ENCODE results near the gene DNASE1L2. TPM values are rescaled to one million over a fixed set of nuclear protein-coding genes. Genes with fewer than 3 reads are reported as not detected.

DNASE1L2 gene
- total RNA-seq, 1 donor from 2014 or later: 0.39 TPM

DNA sequence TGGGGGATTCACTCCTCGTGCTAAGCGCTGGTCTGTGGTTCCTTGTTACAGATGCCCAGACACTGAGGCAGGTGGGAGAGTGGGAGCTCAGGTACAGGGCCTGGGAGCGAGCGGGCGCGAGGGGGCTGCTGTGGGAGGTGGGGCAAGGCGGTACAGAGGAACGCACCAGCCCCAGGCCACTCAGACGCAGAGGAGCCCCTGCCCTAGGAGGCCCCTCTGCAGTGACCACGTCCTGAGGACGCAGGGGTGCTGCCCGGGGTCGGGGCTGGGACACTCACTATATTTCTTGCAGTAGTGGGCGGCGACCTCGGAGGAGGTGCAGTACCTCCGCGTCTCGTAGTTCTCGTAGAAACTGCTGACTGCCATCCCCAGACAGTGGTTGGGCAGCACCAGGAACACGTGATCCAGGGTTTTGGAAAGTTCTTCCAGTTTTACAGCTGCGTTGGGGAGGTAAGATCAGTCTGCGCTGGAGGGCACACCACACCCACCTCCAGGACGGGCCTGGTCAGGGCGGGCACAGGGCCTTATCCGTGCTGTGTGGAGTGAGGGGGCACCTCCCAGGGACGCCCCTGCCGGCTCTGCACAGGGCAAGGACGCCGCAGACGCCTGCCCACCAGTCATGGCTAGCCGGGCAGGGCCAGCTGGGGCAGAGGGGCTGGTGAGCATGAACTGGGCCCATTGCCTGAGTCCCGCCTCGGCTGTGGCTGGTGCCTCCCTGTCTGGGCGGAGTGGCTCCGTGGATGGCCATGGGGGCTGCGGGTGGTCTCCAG lies 47.9 kb downstream of the DNASE1L2 start:
- DNase-seq (ENCODE audit: low spot score): no peak

GRCh38 chr16:2284797-2285576 lies 48.7 kb downstream of the DNASE1L2 start:
- no peak for DNase-seq (ENCODE audit: low spot score)

GRCh38 chr16:2285731-2286191 lies 49.5 kb downstream of the DNASE1L2 start:
- DNase-seq (ENCODE audit: low spot score): no peak

DNA sequence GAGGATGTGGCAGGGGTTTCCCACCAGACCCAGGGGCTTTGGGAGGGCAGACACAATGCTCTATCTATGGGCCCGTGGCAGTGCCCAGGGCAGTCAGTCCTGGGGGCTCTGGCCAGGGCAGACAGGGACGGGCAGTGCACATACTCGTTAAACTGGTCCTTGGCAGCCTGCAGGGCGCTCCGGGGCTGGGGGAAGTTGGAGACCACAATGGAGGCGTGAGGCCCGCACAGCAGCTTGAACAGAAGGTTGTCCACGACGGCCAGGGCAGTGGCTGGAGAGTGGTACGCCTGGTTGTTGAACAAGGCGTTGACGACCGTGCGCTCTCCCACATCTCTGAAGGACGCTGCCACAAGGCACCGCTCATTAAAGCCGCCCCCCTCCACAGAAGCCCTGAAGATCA lies 50.3 kb downstream of the DNASE1L2 start:
- DNase-seq (ENCODE audit: low spot score): no peak

DNA sequence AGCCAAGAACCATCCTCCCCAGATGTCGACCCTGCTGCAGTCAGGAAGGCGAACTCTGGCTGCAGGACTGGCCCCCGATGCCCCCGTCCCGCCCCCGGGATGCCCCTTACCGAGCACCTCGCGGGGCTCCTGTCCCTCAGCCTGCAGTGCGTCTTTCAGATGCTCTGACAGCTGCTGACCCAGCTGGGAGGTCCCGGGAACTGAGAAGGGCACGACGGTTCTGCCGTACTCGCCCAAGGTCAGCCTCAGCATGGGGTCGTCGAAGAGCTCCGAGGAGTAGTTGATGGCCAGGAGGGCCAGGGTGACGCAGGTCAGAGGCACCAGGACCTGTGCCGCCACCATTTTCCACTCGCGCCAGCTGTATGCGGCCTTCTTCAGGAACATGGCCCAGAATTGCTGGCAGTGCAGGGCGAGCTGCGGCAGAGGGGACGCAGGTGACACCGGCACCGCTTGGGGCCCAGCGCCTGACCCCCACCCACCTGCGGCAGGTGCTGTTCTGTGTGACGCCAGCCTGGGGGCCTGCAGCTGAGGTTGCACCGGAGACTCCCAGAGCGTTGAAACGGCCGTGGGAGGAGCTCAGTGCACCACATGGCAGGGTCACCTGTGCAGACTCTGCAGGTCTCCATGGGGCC lies 51.8 kb downstream of the DNASE1L2 start:
- no peak for DNase-seq (ENCODE audit: low spot score)

Small RNAs within 50 kb of the gene (microRNA-seq; reads per million reads assigned to microRNA genes)
- not detected for gene MIR3677 (ENCODE audit: borderline number of aligned reads)
- not detected for gene MIR4717 (ENCODE audit: borderline number of aligned reads)

Other genes starting within 250 kb of the DNASE1L2 start
- not detected for gene SYNGR3, start 246.5 kb upstream of the DNASE1L2 start, total RNA-seq
- gene ZNF598, start 226.6 kb upstream of the DNASE1L2 start, total RNA-seq: 50.5 TPM
- gene NPW, start 216.7 kb upstream of the DNASE1L2 start, total RNA-seq: 0.58 TPM
- gene NHERF2, start 209.5 kb upstream of the DNASE1L2 start, total RNA-seq: 238 TPM
- gene NTHL1, start 188.6 kb upstream of the DNASE1L2 start, total RNA-seq: 9.9 TPM
- gene TSC2, start 188.5 kb upstream of the DNASE1L2 start, total RNA-seq: 88.3 TPM
- 99.4 TPM for gene PKD1, start 100.5 kb upstream of the DNASE1L2 start, total RNA-seq
- not detected for gene RAB26, start 87.8 kb upstream of the DNASE1L2 start, total RNA-seq
- gene TRAF7, start 80.7 kb upstream of the DNASE1L2 start, total RNA-seq: 63.5 TPM
- gene CASKIN1, start 39.8 kb upstream of the DNASE1L2 start, total RNA-seq: 0.06 TPM
- gene MLST8, start 31.0 kb upstream of the DNASE1L2 start, total RNA-seq: 21.9 TPM
- gene BRICD5, start 25.6 kb upstream of the DNASE1L2 start, total RNA-seq: 2.9 TPM
- 11.8 TPM for gene PGP, start 21.6 kb upstream of the DNASE1L2 start, total RNA-seq
- gene E4F1, start 12.9 kb upstream of the DNASE1L2 start, total RNA-seq: 15.1 TPM
- 44.4 TPM for gene ECI1, start 15.1 kb downstream of the DNASE1L2 start, total RNA-seq
- 123 TPM for gene RNPS1, start 31.7 kb downstream of the DNASE1L2 start, total RNA-seq
- 19.5 TPM for gene ABCA3, start 104.3 kb downstream of the DNASE1L2 start, total RNA-seq
- gene CCNF, start 193.0 kb downstream of the DNASE1L2 start, total RNA-seq: 3.9 TPM
- not detected for gene TEDC2, start 223.7 kb downstream of the DNASE1L2 start, total RNA-seq
- gene NTN3, start 234.9 kb downstream of the DNASE1L2 start, total RNA-seq: not detected
- 24.9 TPM for gene TBC1D24, start 238.7 kb downstream of the DNASE1L2 start, total RNA-seq